Measurements from ENCODE around the gene SLC48A1. TPM values are rescaled to one million over a fixed set of nuclear protein-coding genes. Genes with fewer than 3 reads are reported as not detected.
A peak's percentile ranks its signal among the peaks of the same experiment; 100 is the strongest.

Gene SLC48A1
- total and polyA plus RNA-seq, 11 donors = 13.0 to 68.2 (median 23.8) TPM

- no peak overlapping the region for H3K4me3 ChIP-seq
- no peak for ATAC-seq
- peaks cover 18 to 59% (median 47%) of the 10 kb centered on the region in 12 donors for H3K4me1 ChIP-seq
- TF ChIP-seq POLR2A (IDR thresholded peaks at IDR 0.05) = no peak
- no peak for TF ChIP-seq CTCF (IDR thresholded peaks at IDR 0.05)
- intact Hi-C loops (cut with DNase I) = loop anchor here in 1 of 10 donors (2.0 kb wide), 1 partner anchor 15 kb away; no protein-coding TSS in a partner anchor
- H3K27ac ChIP-seq = peak overlapping the region in 9 of 12 donors; percentile 49 to 90 (median 81)
- peak in 1 of 5 donors; percentile 20 for DNase-seq
- H3K36me3 ChIP-seq = peaks cover 0 to 45% (median 11%) of the 10 kb centered on the region in 9 donors
- WGBS, 4 donors = 79 to 93% (median 89%) methylated on average over 4 of the region's 4 CpGs
- no peaks in the 10 kb centered on the region for H3K9me3 ChIP-seq
- H3K27me3 ChIP-seq = no peaks in the 10 kb centered on the region
Measured at GRCh38 chr12:47752121-47752520, 20.9 kb upstream of the SLC48A1 start.

GRCh38 chr12:47752552-47752951 lies 20.5 kb upstream of the SLC48A1 start:
- H3K4me1 ChIP-seq = peaks cover 18 to 62% (median 49%) of the 10 kb centered on the region in 12 donors
- 60 to 80% (median 63%) methylated on average over 7 of the region's 7 CpGs for WGBS, 4 donors
- intact Hi-C loops (cut with DNase I) = loop anchor here in 1 of 10 donors (2.0 kb wide), 1 partner anchor 16 kb away; no protein-coding TSS in a partner anchor

GRCh38 chr12:47753021-47754001 lies 19.7 kb upstream of the SLC48A1 start:
- H3K27ac ChIP-seq = peak overlapping the region; percentile 64 to 90 (median 82)
- WGBS, 4 donors = 31 to 53% (median 35%) methylated on average over 6 to 11 of the region's 11 CpGs
- H3K4me3 ChIP-seq = peak overlapping the region in 6 of 12 donors; percentile 2 to 67 (median 26)
- peaks cover 18 to 70% (median 55%) of the 10 kb centered on the region in 12 donors for H3K4me1 ChIP-seq
- TF ChIP-seq CTCF (IDR thresholded peaks at IDR 0.05) (no peak), POLR2A (IDR thresholded peaks at IDR 0.05) (peak in 1 of 2 donors; percentile 9)
- H3K9me3 ChIP-seq = no peaks in the 10 kb centered on the region
- peak; percentile 84 to 95 (median 91) for DNase-seq
- intact Hi-C loops (cut with DNase I) = loop anchor here in 1 of 10 donors (2.0 kb wide), 1 partner anchor 17 kb away; no protein-coding TSS in a partner anchor
- peaks cover 0 to 33% (median 9%) of the 10 kb centered on the region in 9 donors for H3K36me3 ChIP-seq
- peak; percentile 90 to 96 (median 92) for ATAC-seq
- no peaks in the 10 kb centered on the region for H3K27me3 ChIP-seq

More at GRCh38 chr12:47752552-47752951, 20.5 kb upstream of the SLC48A1 start:
- no peak for TF ChIP-seq CTCF (IDR thresholded peaks at IDR 0.05)
- TF ChIP-seq POLR2A (IDR thresholded peaks at IDR 0.05) = no peak
- no peak for DNase-seq
- H3K4me3 ChIP-seq = peak overlapping the region in 1 of 12 donors; percentile 67
- H3K9me3 ChIP-seq = no peaks in the 10 kb centered on the region
- H3K27me3 ChIP-seq = no peaks in the 10 kb centered on the region
- H3K36me3 ChIP-seq = peaks cover 0 to 40% (median 9%) of the 10 kb centered on the region in 9 donors
- H3K27ac ChIP-seq = peak overlapping the region; percentile 64 to 90 (median 82)
- no peak for ATAC-seq

- Histone ChIP-seq H3K27me3 (no peaks in the 10 kb centered on the region), H3K4me3 (peak overlapping the region in 8 of 12 donors; percentile 0 to 67 (median 24)), H3K9me3 (no peaks in the 10 kb centered on the region), H3K4me1 (peaks cover 18 to 74% (median 60%) of the 10 kb centered on the region in 12 donors), H3K36me3 (peaks cover 0 to 26% (median 9%) of the 10 kb centered on the region in 9 donors), H3K27ac (peak overlapping the region; percentile 64 to 90 (median 82))
- ATAC-seq = no peak
- WGBS, 4 donors = 74 to 81% (median 78%) methylated on average over 4 of the region's 4 CpGs
- no peak for TF ChIP-seq POLR2A (IDR thresholded peaks at IDR 0.05)
- TF ChIP-seq CTCF (IDR thresholded peaks at IDR 0.05) = no peak
- intact Hi-C loops (cut with DNase I) = no loop called here
- DNase-seq = peak in 1 of 5 donors; percentile 10
Measured at GRCh38 chr12:47754126-47754525, 18.9 kb upstream of the SLC48A1 start.

Data from heart left ventricle (tissue), 16 donors.